Calu3 (cell line): ENCODE data around the gene NPHP4. TPM values are rescaled to one million over a fixed set of nuclear protein-coding genes. Genes with fewer than 3 reads are reported as not detected.

Experiments
- BruUV-seq: library from RNA; stranded (reverse); fragments of 400-500 nt; replicated peaks from 2 replicates; lab custom pipeline; 2021; lab: Mats Ljungman, UMichigan
- CTCF ChIA-PET: fragments of 300-600 bp; sonication (Branson Sonifier 250); formaldehyde crosslinking; loops from one replicate; lab custom pipeline; 2022; ENCODE audit warnings: antibody characterized with exemption; lab: Charles Lee
- DNase-seq: peaks from one replicate; pipeline ENCODE4 v3.0.0; 2022
- H3K27ac Mint-ChIP-seq: one replicate; pipeline ENCODE4 v1.8.0; 2022; ENCODE audit warnings: mixed read lengths; ENCODE audit not compliant: unreplicated experiment
- H3K27me3 Mint-ChIP-seq: one replicate; pipeline ENCODE4 v1.8.0; 2022; ENCODE audit warnings: mixed read lengths; ENCODE audit not compliant: unreplicated experiment
- H3K36me3 Mint-ChIP-seq: one replicate; pipeline ENCODE4 v1.8.0; 2022; ENCODE audit warnings: mild to moderate bottlenecking, moderate library complexity, mixed read lengths; ENCODE audit not compliant: insufficient read depth, unreplicated experiment
- H3K4me1 Mint-ChIP-seq: one replicate; pipeline ENCODE4 v1.8.0; 2022; ENCODE audit warnings: mild to moderate bottlenecking, low read depth, mixed read lengths; ENCODE audit not compliant: unreplicated experiment
- H3K4me3 Mint-ChIP-seq: one replicate; pipeline ENCODE4 v1.8.0; 2022; ENCODE audit warnings: mild to moderate bottlenecking, low read depth, moderate library complexity, mixed read lengths; ENCODE audit not compliant: unreplicated experiment
- H3K9me3 Mint-ChIP-seq: one replicate; pipeline ENCODE4 v1.8.0; 2022; ENCODE audit warnings: low read depth, mixed read lengths; ENCODE audit not compliant: unreplicated experiment
- intact Hi-C: fragments of 100-400 bp; cut with micrococcal nuclease; formaldehyde crosslinking; loops from one replicate; pipeline ENCODE4 v1.10.0; 2022; ENCODE audit not compliant: unreplicated experiment
- total RNA-seq: library from RNA; stranded (reverse); gene quantifications from 2 replicates; pipeline ENCODE4 v1.2.3, GENCODE V29; 2022
- TF ChIP-seq, protein P1 (sequence below): fragments of 200-600 bp; IDR thresholded peaks from one replicate; pipeline ENCODE4 v1.8.0; 2022; ENCODE audit warnings: antibody characterized with exemption; ENCODE audit not compliant: unreplicated experiment

The NPHP4 gene
- total RNA-seq, 1 experiment from 2014 or later = 11.1 TPM

DNA sequence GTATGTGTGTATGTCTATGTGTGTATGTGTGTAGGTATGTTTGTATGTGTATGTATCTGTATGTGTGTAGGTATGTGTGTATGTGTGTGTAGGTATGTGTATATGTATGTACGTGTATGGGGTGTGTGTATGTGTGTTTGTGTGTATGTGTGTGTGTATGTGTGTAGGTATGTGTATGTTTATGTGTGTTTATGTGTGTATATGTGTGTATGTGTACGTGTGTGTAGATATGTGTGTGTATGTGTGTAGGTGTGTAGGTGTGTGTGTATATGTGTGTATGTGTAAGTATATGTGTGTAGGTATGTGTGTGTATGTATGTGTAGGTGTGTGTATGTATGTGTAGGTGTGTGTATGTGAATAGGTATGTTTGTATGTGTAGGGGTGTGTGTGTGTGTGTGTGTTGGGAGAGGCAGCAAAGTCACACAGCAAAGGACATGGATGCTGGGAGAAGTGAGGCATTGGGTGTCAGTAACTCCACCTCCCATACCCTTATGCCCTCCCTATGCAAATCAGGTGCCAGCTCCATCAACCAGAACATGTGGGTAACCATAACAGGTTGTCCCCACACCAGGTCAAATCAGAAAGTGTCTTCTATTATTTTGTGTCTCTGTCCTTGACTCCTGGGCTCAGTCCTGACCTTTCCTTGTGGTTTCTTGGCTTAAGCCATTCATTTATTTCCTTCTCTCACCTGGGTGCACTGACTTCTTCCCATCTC lies 38.5 kb upstream of the NPHP4 start:
- Mint-ChIP-seq H3K36me3 (no peaks in the 10 kb centered on the region), H3K4me3 (no peak overlapping the region), H3K27me3 (peaks cover 44% of the 10 kb centered on the region), H3K4me1 (no peaks in the 10 kb centered on the region), H3K9me3 (no peaks in the 10 kb centered on the region), H3K27ac (no peak overlapping the region)
- BruUV-seq = no TSS peak
- TF ChIP-seq, protein P1, sequence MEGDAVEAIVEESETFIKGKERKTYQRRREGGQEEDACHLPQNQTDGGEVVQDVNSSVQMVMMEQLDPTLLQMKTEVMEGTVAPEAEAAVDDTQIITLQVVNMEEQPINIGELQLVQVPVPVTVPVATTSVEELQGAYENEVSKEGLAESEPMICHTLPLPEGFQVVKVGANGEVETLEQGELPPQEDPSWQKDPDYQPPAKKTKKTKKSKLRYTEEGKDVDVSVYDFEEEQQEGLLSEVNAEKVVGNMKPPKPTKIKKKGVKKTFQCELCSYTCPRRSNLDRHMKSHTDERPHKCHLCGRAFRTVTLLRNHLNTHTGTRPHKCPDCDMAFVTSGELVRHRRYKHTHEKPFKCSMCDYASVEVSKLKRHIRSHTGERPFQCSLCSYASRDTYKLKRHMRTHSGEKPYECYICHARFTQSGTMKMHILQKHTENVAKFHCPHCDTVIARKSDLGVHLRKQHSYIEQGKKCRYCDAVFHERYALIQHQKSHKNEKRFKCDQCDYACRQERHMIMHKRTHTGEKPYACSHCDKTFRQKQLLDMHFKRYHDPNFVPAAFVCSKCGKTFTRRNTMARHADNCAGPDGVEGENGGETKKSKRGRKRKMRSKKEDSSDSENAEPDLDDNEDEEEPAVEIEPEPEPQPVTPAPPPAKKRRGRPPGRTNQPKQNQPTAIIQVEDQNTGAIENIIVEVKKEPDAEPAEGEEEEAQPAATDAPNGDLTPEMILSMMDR = no peak
- CTCF ChIA-PET = no interaction called here
- intact Hi-C loops = no loop called here
- DNase-seq = no peak

DNA sequence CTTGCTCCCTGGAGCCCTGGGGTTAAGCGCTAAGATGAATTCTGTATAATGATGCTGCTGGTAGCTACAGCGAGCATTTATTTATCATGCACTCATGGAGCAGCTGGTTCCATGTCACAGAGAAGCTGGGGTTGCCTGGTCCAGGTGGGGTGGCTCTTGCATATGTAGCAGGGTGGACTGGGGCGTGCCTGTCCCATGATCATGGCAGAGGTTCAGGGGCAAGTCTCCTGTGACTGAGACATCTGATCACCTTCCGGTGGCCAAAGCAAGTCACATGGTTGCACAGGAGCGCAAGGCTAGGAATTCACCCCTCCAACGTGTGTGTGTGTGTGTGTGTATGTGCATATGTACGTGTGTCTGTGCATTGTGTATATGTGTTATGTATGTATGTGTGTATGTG lies 37.9 kb upstream of the NPHP4 start:
- no peak for DNase-seq
- no peaks in the 10 kb centered on the region for H3K9me3 Mint-ChIP-seq
- intact Hi-C loops = no loop called here
- no peaks in the 10 kb centered on the region for H3K36me3 Mint-ChIP-seq
- H3K4me3 Mint-ChIP-seq = no peak overlapping the region
- H3K4me1 Mint-ChIP-seq = no peaks in the 10 kb centered on the region
- TF ChIP-seq, protein P1 = no peak
- H3K27ac Mint-ChIP-seq = no peak overlapping the region
- no TSS peak for BruUV-seq
- CTCF ChIA-PET = no interaction called here
- H3K27me3 Mint-ChIP-seq = peaks cover 38% of the 10 kb centered on the region

DNA sequence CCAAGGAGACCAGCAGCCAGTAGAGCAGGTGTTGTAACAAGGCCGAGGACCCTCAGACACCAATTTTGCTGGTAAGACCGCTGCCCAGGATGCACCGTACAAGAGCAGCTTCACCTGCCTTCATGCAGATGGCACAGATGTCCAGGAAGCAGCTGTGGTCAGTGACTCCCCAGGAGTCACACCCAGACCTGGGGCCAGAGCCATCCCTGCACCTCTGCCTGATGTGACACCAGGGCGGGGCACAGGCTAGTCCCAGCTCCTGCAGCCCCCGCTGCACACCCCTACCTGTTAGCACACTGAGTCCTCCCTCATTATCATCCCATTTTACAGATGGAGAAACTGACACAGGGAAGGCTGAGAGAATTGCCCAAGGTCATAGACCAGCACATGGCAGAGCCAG lies 37.1 kb upstream of the NPHP4 start:
- Mint-ChIP-seq H3K27me3 (peaks cover 30% of the 10 kb centered on the region), H3K9me3 (no peaks in the 10 kb centered on the region), H3K36me3 (no peaks in the 10 kb centered on the region), H3K4me1 (no peaks in the 10 kb centered on the region), H3K4me3 (no peak overlapping the region), H3K27ac (no peak overlapping the region)
- TF ChIP-seq, protein P1 = no peak
- CTCF ChIA-PET = no interaction called here
- no peak for DNase-seq
- intact Hi-C loops = no loop called here
- BruUV-seq = no TSS peak

DNA sequence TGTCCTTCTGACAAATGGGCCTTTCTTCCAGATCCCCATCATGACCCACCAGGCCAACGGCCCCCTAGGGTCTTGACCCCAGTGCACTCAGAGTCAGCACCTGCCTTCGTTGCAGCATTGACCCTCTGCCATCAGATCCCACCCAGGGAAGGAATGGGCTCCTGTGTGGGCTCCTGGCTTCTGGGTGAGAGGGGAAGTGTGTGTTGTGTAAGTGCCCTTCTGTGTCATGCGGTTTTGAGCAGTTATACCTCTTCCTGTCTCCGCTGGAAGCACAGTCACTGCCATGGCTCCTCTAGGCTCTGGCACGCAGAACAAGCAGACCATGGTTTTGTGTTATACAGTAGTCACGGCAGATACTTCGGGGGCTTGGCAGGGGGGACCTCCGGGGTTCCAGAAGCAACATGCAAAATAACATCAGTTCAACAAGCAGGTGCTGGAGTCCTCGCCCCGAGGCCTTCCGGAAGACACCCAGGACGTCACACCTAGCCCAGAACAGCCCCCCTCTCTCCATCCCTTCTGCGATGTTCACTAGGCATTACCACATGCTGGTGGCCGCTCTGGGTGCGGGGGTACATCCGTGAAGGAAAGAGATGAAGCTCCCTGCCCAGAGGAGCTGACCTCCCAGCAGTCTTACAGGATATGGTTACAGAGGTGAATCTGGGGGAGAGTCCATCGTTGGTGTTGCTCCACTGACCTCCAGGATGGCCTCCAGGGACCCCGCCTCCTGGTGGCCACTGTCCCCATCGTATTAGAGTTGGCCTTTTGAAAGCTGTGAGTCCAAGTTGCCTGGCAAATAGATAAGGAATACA lies 36.0 kb upstream of the NPHP4 start:
- Mint-ChIP-seq H3K4me3 (no peak overlapping the region), H3K4me1 (no peaks in the 10 kb centered on the region), H3K9me3 (no peaks in the 10 kb centered on the region), H3K36me3 (no peaks in the 10 kb centered on the region), H3K27me3 (peaks cover 29% of the 10 kb centered on the region), H3K27ac (no peak overlapping the region)
- no TSS peak for BruUV-seq
- intact Hi-C loops = no loop called here
- TF ChIP-seq, protein P1 = no peak
- DNase-seq = no peak
- CTCF ChIA-PET = interaction anchor here (0.6 to 0.7 kb wide), 2 partner anchors 140 to 214 kb away, joined by 4 to 7 read pairs; no protein-coding TSS in a partner anchor
